NCI-H526 treated with DMSO at 0.1 percent for 48 hours (cell line): ENCODE data around the gene CENPL.
"Not testable (repeated sequence)": the region's sequence is repeated elsewhere in the genome, so short reads cannot be mapped to it uniquely, and the experiment has no call there.

Experiments
- DNase-seq: peaks from one replicate; lab custom pipeline; 2025; lab: John Stamatoyannopoulos, UW

Gene CENPL

DNA sequence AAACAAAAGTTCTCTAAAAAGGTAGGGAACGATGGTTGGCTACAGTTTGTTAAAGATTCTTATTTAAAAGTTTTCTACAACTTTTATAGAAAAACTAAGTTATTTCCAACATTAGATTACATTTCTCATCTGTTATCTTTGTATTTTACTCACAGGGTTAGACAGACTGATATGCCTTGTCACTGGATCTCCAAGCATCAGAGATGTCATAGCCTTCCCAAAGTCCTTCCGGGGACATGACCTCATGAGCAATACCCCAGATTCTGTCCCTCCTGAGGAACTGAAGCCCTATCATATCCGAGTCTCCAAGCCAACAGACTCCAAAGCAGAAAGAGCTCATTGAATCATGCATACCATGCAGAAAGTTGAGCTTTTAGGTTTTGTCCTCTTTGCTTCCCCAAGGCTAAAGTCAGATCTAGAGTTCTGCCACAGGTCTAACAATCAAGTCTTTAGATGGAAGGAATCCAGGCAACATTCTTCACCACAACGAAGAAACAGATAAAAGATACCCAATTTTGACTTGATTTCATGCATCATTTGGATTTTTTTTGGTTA, 32.8 kb upstream of the CENPL start:
- DNase-seq, result no peak

DNA sequence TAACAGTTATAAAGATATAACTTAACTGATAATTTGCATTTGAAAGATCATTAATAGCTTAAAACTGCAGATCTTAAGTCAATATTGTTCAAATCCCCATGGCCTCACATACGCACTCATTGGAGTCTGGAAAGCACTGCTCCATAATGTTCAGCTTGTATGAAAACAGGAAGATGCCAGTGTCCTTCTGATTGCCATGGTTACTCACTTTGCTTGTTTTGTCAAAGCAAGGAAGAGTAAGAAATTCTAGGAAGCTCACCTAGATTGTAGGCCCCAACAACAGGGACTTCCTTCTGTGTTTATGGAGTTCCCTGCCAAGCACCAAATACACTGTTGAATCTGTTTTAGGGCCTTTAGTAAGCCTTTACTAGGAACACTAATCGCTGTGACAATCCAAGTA, 32.2 kb upstream of the CENPL start:
- DNase-seq, result no peak

DNA sequence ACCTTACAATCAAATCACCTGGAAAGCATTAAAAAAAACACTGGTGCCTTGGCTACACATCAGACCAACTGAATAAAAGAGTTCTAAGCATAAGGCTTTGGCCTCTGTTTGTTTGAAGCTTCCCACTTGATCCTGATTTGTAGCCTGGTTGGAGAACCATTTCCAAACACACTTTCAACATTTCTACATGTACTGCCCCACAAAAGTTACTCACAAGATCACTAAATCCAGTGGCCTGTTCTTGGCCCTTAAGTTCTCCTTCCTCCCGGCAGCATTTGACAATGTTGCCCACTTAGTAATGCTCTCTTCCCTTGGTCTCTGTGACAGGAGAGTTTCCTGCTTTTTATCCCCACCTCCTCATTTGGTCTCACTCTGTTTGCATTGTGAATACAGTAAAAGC, 31.3 kb upstream of the CENPL start:
- DNase-seq, result no peak

DNA sequence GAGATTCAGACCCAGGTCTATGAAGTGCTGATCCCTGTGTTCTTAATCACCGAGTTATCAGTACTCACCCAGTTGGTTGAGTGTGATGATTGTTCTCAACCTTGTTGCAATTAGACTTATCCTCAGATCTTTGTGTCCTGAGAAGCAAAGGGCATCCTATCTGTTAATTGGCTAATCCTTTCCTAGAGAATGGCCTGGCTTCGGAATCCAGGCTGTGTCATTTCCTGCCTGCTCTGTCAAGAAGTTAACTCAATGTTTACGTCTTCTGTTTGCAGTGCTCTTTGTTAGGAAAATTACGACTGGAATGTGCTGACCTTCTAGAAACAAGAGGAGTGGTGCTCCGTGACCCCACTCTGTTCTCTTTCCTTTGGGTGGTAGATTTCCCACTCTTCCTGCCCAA, 28.4 kb upstream of the CENPL start:
- DNase-seq, result no peak

DNA sequence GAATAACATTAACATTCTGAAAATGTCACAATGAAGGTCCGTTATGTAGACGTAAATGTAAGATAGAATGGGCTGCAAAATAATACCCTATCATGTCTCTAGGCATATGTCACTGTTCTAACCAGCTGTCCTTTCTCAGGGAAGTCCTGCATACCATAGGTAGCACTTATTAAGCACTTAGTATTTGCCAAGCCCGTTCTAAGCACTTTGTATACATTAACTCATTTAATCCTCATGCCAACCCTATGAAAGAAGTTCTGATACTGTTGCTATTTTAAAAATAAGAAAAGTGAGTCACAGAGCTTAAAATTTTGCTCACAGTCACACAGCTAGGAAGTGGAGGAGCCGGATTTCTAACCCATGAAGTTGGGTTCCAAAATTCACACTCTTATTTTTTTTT, 27.4 kb upstream of the CENPL start:
- no peak for DNase-seq

DNA sequence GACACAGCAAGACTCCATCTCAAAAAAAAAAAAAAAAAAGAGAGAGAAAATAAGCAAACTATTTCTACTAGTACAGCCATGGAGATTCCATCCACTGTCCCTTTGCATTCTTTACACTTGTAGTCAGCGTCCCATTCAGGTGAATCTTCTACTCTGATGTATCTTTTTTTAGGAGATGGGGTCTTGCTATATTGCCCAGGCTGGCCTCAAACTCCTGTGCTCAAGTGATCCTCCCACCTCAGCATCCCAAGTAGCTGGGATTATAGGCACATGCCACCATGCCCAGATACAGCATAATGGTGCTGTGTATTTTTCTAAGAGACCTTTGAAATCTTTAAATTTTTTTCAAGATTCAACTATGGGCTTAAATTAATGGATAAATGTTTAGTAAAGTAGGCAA, 8.1 kb upstream of the CENPL start:
- DNase-seq, result no peak

DNA sequence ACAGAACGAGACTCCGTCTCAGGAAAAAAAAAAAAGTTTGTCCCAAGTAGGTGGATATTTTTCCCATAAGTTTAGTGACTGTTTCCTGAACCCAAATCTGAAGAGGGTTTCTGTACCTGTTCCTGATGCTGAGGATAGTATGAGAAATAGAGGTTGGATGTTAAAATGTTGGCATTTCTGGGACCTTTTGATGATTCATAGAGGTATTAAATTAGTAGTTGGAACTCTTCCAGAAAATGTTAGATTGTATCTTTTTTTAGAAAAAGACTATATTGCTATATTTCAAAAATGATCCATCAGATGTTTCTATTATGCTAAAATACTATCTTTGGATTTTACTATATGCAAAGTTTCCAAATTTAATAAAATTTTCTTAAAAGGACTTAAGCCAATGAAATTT, 2.9 kb upstream of the CENPL start:
- DNase-seq, result no peak

DNA sequence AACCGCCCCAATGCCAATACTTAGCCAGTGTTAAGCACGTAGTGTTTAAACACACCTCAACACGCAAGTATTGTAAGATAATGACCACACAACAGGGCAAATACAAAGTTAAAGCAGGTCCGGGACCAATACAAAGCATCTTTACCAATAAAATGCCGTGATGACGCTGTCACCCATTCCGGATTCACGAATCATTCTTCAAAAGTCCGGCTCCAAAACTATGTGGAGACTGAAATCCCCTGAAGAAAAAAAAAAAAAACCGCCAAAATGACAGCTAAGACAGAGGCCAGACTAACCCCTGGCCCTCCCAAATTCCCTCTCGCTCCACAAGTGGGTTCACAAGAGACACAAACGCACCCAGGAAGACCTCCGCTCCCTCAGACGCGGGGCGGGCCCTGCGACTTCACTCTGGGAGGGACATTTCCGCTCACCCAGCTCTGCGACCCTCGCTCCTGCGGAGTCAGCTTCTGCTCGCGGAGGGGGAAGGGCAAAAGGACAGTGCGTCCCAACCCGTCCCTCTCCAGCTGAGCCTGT, 835 bp downstream of the CENPL start:
- no peak for DNase-seq

DNA sequence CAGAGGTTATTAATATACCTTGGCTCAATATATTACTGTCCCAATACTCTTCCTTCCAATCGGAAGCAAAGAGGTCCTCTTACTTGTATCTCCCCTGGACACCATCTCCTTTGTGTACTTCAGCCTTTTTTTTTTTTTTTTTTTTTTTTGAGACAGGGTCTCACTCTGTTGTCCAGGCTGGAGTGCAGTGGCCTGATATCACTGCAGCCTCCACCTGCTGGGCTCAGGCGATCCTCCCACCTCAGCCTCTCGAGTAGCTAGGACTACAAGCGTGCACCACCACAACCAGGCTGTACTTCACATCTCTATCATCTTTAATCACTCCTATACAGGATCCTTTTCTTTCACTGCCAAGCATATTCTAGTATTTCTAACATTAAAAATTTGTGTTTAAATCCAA, 3.0 kb downstream of the CENPL start:
- DNase-seq, result no peak

DNA sequence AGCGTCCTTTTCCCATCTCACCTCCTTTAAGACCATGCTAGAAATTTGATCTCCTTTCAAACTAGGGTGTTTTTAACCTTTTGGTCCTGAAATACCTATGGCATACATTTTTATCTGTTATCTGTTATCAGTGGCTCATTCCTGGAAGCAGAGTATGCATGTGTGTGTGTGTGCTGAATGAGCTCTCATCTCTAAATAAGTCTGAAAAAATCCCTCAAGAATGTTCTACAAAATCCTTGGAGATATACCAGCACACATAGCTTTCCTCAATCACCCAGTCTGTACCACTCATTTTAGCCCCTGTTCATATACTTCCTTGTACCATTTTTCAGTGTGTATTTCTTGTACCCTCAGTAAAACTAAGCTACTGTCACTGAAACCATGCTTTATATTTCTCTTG, 6.2 kb downstream of the CENPL start:
- DNase-seq, result no peak

DNA sequence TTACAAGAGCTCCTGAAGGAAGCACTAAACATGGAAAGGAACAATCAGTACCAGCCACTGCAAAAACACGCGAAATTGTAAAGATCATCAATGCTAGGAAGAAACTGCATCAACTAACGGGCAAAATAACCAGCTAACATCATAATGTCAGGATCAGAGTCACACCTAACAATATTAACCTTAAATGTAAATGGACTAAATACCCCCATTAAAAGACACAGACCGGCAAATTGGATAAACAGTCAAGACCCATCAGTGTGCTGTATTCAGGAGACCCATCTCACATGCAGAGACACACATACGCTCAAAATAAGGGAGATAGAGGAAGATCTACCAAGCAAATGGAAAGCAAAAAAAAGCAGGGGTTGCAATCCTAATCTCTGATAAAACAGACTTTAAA, 11.0 kb downstream of the CENPL start:
- DNase-seq, result not testable (repeated sequence)

DNA sequence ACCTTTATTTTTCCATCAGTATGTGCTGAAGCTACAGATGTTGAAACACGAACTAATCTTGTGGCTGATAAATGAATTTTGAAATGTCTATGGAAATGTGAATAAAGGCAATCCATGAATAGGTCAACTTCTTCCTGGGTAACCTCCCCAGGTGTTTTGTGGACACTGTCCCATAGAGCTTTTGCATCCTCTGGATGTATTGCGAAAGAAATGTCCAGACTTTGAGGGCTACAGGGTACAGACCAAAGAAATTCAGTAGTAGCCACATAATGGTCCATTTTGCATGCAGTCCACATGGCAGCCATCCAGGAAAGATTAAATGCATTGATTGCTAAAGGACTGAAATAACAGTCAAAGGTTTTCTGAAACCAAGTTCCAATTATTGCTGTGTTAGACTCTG, 21.7 kb downstream of the CENPL start:
- DNase-seq, result no peak

DNA sequence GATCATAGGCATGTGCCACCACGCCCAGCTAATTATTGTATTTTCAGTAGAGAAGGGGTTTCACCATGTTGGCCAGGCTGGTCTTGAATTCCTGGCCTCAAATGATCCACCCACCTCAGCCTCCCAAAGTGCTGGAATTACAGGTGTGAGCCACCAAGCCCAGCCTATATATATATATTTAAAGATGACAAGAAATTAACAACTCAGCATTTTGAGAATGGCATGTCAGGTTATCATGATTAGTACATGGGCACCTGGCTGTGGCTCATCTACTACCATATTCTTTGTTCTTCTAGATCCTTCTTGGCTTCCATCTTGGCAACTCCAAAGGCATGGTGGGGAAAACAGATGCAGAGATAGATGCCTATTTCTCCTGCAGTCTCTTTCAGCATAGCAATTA, 24.7 kb downstream of the CENPL start:
- not testable (repeated sequence) for DNase-seq

DNA sequence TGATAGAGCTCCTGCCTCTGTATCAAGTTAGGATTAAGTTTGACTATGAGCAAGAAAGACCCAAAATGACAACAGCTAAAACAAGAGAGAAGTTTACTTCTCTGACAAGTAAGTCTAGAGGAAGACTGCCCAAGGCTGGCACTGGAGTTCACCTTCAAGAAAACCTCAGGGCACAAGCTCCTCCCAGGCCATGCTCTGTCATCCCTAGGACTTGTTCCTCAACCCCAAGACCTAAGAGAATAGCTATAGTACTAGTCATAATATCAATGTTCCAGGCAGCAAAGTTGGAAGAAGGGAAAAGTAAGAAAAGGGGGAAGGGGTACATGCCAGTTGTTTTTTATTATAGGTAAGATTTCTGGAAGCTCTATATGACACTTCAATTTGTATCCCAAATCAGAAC, 26.6 kb downstream of the CENPL start:
- no peak for DNase-seq

DNA sequence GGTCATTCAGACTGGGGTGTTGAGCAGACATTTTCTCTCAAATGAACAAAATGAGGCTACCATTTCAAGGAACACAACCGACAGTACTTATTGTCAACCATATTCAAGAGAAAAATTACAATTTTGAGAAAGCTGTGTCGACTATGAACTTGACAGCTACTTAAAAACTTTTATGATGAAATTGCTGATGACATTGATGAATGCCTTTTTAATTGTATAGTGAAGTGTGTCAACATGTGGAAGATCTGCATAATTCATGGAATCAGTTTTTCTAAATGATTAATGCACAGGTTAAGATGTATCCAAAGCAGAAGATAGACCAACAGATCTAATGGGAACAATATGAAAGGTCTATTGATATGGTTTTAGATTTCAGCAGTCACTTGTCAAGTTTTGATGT, 34.8 kb downstream of the CENPL start:
- DNase-seq, result no peak

DNA sequence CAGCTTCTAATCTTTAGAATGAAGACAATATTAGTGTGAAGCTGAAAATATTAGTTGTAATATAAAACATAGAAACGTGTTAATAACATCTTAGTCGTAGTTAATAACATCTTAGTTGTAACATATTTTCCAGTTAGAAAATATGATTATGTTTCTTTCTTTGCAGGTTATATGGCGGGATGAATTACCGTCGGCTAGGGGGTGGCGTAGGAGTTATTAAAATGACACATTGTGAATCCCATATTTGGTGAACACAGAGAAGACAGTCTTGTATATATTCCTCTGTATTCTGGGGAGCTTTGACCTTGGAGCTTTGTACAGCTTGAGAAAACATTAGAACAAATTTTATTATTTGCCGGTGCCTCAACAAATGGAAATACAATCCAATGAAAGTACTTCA, 39.7 kb downstream of the CENPL start:
- DNase-seq, result no peak

DNA sequence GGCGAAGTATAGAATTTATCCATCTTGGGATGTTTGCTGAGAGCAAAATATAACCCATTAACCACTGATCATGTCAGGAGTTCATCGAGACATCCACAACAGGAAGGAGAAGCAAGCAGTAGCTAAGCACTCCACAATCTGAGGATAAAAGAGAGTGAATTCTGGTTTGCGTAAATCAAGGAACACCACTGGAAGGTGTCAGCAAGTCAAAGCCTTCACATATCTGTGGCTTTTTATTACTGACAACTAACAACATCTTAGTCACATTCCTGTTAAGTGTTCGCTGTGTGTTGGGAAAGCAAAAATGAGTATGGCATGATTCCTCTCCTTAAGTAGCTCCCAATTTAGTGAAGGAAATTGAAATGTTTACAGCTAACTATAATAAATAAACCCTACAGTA, 44.7 kb downstream of the CENPL start:
- DNase-seq, result no peak

DNA sequence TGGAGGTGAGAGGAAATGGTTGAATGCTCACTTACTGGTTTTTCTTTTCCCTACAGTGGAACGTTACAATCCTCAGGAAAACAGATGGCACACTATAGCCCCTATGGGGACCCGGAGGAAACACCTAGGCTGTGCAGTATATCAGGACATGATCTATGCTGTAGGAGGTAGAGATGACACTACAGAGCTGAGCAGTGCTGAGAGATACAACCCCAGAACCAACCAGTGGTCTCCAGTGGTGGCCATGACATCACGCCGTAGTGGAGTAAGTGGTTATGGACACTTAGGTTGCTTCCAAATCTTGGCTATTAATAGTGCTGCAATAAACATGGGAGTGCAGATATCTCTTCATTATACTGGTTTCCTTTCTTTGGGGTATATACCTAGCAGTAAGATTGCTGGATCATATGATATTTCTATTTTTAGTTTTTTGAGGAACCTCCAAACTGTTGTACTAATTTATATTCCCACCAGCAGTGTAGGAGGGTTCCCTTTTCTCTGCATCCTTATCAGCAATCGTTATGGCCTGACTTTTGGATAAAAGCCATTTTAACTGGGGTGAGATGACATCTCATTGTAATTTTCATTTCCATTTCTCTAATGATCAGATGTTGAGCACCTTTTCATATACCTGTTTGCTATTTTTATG, 49.0 kb downstream of the CENPL start:
- no peak for DNase-seq

DNA sequence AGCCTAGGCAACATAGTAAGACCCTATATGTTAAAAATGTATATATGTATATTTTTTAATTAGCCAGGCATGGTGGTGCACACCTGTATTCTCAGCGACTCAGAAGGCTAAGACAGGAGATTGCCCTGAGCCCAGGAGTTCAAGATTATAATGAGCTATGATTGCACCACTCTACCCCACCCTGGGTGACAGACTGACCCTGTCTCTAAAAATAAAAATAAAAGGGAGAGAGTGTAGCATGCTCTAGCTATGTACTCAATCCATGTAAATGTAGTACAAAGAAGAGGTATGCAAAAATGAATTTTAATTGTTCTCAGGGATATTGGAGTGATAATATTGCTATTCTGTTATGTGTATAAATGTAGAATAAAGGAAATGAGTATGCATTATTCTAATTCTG, 53.1 kb downstream of the CENPL start:
- no peak for DNase-seq

DNA sequence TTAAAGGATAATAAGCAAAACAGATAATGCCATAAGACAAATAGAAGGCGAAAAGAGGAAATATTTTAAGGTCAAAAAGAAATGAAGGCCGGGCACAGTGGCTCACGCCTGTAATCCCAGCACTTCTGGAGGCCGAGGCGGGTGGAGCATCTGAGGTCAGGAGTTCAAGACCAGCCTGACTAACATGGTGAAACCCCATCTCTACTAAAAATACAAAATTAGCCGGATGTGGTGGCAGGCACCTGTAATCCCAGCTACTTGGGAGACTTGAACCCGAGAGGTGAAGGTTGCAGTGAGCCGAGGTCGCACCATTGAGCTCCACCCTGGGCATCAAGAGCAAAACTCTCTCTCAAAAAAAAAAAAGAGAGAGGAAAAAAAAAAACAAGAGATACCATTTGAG, 54.4 kb downstream of the CENPL start:
- not testable (repeated sequence) for DNase-seq

DNA sequence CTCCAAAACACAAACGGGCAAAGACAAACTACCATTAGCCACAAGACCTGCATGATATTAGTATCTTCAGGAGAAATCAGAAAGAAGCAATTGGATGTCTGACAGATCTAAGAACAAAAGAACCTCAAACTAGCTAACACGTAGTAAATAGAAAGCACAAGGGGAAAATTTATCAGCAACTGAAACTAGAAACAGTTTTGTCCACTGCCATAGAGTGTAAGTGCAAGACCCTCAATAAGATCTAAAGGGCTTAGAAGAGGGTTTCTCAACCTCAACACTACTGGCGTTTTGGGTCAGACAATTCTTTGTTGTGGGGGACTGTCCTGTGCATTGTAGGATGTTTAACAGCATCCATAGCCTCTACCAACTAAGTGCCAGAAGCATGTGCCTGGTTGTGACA, 55.9 kb downstream of the CENPL start:
- no peak for DNase-seq

DNA sequence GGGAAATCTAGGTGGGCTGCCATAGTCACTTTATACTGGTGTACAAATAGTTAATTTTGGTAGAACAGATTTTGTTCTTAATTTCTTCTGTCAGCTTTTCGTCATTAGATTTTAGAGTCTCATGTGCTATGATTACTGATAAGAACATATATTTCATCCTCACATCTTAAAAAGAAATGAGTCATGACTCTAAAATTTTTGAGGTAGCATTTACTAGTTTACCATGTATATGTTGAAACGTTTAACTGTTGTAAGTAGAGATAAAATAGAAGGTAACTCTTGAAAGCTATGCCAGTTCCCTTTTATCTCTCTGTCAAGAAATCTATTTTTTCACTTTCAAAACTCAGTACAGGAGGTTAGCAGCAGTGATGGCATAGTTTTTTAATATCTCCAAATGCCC, 56.5 kb downstream of the CENPL start:
- DNase-seq, result no peak

DNA sequence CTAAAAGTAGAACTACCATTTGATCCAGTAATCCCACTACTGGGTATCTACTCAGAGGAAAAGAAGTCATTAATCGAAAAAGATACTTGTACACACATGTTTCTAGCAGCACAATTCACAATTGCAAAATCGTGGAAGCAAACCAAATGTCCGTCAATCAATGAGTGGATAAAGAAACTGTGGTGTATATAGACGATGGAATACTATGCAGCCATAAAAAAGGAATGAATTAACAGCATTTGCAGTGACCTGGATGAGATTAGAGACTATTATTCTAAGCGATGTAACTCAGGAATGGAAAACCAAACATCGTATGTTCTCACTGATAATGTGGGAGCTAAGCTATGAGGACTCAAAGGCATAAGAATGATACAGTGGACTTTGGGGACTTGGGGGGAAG, 60.4 kb downstream of the CENPL start:
- not testable (repeated sequence) for DNase-seq

DNA sequence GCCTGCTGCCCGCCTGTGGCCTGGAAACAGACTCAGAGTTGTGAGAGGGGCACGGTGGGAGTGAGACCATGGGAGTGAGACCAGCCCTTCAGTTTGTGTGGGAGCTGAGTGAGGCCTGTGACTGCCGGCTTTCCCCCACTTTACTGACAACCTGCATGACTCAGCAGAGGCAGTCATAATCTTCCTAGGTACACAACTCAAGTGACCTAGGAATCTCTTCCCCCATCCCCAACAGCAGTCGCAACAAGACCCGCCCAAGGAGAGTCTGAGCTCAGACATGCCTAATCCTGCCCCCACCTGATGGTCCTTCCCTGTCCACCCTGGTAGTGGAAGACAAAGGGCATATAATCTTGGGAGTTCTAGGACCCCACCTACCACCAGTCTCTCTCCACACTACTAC, 65.7 kb downstream of the CENPL start:
- DNase-seq, result no peak
